Measurements from ENCODE around the gene BRCC3. TPM values are rescaled to one million over a fixed set of nuclear protein-coding genes. Genes with fewer than 3 reads are reported as not detected.
A peak's percentile ranks its signal among the peaks of the same experiment; 100 is the strongest.

The BRCC3 gene
- total and polyA plus RNA-seq, 4 donors, result 7.8 to 12.2 (median 10.1) TPM

DNA sequence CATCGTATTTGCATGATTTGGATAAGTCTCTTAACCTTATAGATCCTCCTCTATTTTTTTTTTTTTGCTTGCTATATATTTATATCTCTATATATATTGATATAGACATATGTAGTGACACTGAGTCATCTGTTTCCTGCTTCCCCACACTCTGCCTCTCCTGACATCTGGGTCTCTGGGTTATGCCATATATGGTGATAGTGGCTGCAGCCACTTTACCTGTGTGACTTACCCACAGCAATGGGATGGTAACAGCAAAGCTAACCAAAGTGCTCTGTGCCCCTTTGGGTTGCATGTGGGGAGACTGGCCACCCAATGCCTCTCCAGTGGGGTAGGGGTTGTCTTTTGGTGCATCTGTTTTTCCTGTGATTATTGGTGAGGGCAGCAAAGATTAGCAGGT is 14.8 kb upstream of the BRCC3 start (continued):
- TF ChIP-seq GABPA (IDR thresholded peaks at IDR 0.05 in 1 of 2, conservative IDR thresholded peaks at IDR 0.05 in 1 of 2), result no peak

DNA sequence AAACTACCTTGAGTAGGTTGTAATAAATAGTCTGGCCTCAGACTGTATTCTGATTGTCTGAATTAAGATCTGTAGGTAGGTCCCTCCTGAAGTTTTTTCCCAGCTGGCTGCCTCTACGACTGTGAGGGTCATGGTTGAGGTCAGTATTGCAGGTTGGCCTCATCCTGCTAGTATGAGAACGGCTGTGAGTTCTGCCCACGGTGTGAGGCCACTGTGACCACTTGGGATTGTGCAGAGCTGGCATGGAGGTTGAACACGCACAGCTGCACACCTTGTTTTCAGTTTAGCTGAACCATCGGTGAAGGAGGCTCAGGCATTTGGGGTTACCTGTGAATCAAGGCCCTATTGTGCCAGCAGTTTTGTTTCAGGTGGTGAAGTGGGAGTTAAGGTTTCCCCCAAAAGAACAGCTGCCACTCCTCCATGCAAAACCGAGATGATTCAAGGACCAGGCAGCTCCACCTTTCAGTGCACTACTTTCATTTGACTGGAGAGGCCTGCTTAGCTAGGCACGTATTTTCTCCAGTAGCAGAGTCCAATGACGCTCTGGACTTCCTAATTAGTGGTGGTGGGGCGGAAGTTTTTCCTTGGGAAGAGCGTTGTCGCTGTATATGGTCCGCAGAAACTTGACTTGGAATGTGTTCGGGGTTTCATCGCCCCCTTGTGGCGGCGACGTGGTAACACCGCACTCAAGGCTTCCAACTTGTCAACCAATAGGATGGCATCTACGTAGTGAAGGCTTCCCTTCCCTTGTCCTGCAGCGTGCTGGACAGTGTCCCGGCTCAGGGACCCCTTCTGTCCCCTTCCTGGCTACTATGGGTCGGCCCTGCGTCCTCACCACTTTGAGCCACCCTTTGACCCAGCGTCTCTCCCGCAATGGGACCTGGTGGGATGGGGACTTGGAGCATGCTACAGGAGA is 14.2 kb upstream of the BRCC3 start:
- DNase-seq (ENCODE audit: low spot score), result peak; percentile 59
- 9% methylated on average over 25 of the region's 25 CpGs for WGBS
- peaks cover 2 to 27% (median 25%) of the 10 kb centered on the region in 4 donors for H3K4me1 ChIP-seq (ENCODE audit: control insufficient read depth in 4 of 4, insufficient read depth in 4 of 4, low read length in 3 of 4)
- peaks cover 0 to 5% (median 1%) of the 10 kb centered on the region in 4 donors for H3K36me3 ChIP-seq (ENCODE audit: control insufficient read depth in 4 of 4, insufficient read depth in 3 of 4, low read depth in 1 of 4, low read length in 3 of 4)
- peak overlapping the region in 1 of 2 donors; percentile 13 for H3K9ac ChIP-seq (ENCODE audit: low read depth in 1 of 2, low read length in 2 of 2)
- H3K27me3 ChIP-seq (ENCODE audit: control insufficient read depth in 4 of 4, insufficient read depth in 4 of 4, low read length in 3 of 4), result no peaks in the 10 kb centered on the region
- H3K9me3 ChIP-seq (ENCODE audit: control insufficient read depth in 4 of 4, low read length in 3 of 4), result no peaks in the 10 kb centered on the region
- H3K4me3 ChIP-seq (ENCODE audit: low read depth in 1 of 3, low read length in 3 of 3), result no peak overlapping the region
- TF ChIP-seq FOXA1 (IDR thresholded peaks at IDR 0.05) (no peak), EGR1 (IDR thresholded peaks at IDR 0.05; ENCODE audit: low read depth in 2 of 2) (no peak), RAD21 (IDR thresholded peaks at IDR 0.05) (peak; percentile 81 to 88), TAF1 (conservative IDR thresholded peaks at IDR 0.05) (no peak), HNF4A (conservative IDR thresholded peaks at IDR 0.05) (peak; percentile 11 to 26), SP1 (IDR thresholded peaks at IDR 0.05) (peak; percentile 12), RXRA (IDR thresholded peaks at IDR 0.05) (no peak)
- TF ChIP-seq, protein P1, sequence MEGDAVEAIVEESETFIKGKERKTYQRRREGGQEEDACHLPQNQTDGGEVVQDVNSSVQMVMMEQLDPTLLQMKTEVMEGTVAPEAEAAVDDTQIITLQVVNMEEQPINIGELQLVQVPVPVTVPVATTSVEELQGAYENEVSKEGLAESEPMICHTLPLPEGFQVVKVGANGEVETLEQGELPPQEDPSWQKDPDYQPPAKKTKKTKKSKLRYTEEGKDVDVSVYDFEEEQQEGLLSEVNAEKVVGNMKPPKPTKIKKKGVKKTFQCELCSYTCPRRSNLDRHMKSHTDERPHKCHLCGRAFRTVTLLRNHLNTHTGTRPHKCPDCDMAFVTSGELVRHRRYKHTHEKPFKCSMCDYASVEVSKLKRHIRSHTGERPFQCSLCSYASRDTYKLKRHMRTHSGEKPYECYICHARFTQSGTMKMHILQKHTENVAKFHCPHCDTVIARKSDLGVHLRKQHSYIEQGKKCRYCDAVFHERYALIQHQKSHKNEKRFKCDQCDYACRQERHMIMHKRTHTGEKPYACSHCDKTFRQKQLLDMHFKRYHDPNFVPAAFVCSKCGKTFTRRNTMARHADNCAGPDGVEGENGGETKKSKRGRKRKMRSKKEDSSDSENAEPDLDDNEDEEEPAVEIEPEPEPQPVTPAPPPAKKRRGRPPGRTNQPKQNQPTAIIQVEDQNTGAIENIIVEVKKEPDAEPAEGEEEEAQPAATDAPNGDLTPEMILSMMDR (IDR thresholded peaks at IDR 0.05; ENCODE audit: low read depth, low read length, missing input control), result peak; percentile 70
- H3K27ac ChIP-seq (ENCODE audit: low read depth in 1 of 2, low read length in 2 of 2), result peak overlapping the region in 1 of 2 donors; percentile 69

GRCh38 chrX:155061760-155062159 is 9.5 kb upstream of the BRCC3 start:
- Histone ChIP-seq H3K27me3 (ENCODE audit: control insufficient read depth in 4 of 4, insufficient read depth in 4 of 4, low read length in 3 of 4) (no peaks in the 10 kb centered on the region), H3K4me3 (ENCODE audit: low read depth in 1 of 3, low read length in 3 of 3) (no peak overlapping the region), H3K9ac (ENCODE audit: low read depth in 1 of 2, low read length in 2 of 2) (no peak overlapping the region), H3K36me3 (ENCODE audit: control insufficient read depth in 4 of 4, insufficient read depth in 3 of 4, low read depth in 1 of 4, low read length in 3 of 4) (peaks cover 0 to 5% (median 1%) of the 10 kb centered on the region in 4 donors), H3K27ac (ENCODE audit: low read depth in 1 of 2, low read length in 2 of 2) (no peak overlapping the region), H3K4me1 (ENCODE audit: control insufficient read depth in 4 of 4, insufficient read depth in 4 of 4, low read length in 3 of 4) (peaks cover 2 to 12% (median 9%) of the 10 kb centered on the region in 4 donors), H3K9me3 (ENCODE audit: control insufficient read depth in 4 of 4, low read length in 3 of 4) (no peaks in the 10 kb centered on the region)
- TF ChIP-seq RXRA (IDR thresholded peaks at IDR 0.05), result no peak
- no peak for TF ChIP-seq SP1 (IDR thresholded peaks at IDR 0.05)
- TF ChIP-seq FOXA2 (IDR thresholded peaks at IDR 0.05), result no peak
- TF ChIP-seq JUND (IDR thresholded peaks at IDR 0.05), result no peak
- no peak for TF ChIP-seq ATF3 (IDR thresholded peaks at IDR 0.05)
- no peak for TF ChIP-seq TAF1 (conservative IDR thresholded peaks at IDR 0.05)
- no peak for TF ChIP-seq REST (IDR thresholded peaks at IDR 0.05)
- TF ChIP-seq, protein P1 (IDR thresholded peaks at IDR 0.05; ENCODE audit: low read depth, low read length, missing input control), result no peak
- TF ChIP-seq GABPA (IDR thresholded peaks at IDR 0.05 in 1 of 2, conservative IDR thresholded peaks at IDR 0.05 in 1 of 2), result no peak
- TF ChIP-seq, protein P2, sequence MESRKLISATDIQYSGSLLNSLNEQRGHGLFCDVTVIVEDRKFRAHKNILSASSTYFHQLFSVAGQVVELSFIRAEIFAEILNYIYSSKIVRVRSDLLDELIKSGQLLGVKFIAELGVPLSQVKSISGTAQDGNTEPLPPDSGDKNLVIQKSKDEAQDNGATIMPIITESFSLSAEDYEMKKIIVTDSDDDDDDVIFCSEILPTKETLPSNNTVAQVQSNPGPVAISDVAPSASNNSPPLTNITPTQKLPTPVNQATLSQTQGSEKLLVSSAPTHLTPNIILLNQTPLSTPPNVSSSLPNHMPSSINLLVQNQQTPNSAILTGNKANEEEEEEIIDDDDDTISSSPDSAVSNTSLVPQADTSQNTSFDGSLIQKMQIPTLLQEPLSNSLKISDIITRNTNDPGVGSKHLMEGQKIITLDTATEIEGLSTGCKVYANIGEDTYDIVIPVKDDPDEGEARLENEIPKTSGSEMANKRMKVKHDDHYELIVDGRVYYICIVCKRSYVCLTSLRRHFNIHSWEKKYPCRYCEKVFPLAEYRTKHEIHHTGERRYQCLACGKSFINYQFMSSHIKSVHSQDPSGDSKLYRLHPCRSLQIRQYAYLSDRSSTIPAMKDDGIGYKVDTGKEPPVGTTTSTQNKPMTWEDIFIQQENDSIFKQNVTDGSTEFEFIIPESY (IDR thresholded peaks at IDR 0.05), result no peak
- TF ChIP-seq YY1 (IDR thresholded peaks at IDR 0.05), result no peak
- no peak for TF ChIP-seq NR2F2 (IDR thresholded peaks at IDR 0.05)
- no peak for TF ChIP-seq EGR1 (IDR thresholded peaks at IDR 0.05; ENCODE audit: low read depth in 2 of 2)
- TF ChIP-seq RAD21 (IDR thresholded peaks at IDR 0.05), result no peak
- no peak for TF ChIP-seq FOXA1 (IDR thresholded peaks at IDR 0.05)
- TF ChIP-seq HNF4G (IDR thresholded peaks at IDR 0.05), result no peak
- no peak for TF ChIP-seq HNF4A (conservative IDR thresholded peaks at IDR 0.05)
- TF ChIP-seq, protein P3, sequence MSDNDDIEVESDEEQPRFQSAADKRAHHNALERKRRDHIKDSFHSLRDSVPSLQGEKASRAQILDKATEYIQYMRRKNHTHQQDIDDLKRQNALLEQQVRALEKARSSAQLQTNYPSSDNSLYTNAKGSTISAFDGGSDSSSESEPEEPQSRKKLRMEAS (IDR thresholded peaks at IDR 0.05), result no peak
- 93% methylated on average over 4 of the region's 4 CpGs for WGBS
- DNase-seq (ENCODE audit: low spot score), result no peak

All from liver (tissue), 9 donors.